ENCODE measurements around the gene CDH23.
"Not testable (repeated sequence)": the region's sequence is repeated elsewhere in the genome, so short reads cannot be mapped to it uniquely, and the experiment has no call there.

CDH23 gene

GRCh38 chr10:71584902-71585563 lies 188.3 kb downstream of the CDH23 start:
- no peak for DNase-seq (ENCODE audit: low read depth)

- no peak for DNase-seq (ENCODE audit: low read depth)
These were observed 189.0 kb downstream of the CDH23 start for GRCh38 chr10:71585564-71586290.

DNA sequence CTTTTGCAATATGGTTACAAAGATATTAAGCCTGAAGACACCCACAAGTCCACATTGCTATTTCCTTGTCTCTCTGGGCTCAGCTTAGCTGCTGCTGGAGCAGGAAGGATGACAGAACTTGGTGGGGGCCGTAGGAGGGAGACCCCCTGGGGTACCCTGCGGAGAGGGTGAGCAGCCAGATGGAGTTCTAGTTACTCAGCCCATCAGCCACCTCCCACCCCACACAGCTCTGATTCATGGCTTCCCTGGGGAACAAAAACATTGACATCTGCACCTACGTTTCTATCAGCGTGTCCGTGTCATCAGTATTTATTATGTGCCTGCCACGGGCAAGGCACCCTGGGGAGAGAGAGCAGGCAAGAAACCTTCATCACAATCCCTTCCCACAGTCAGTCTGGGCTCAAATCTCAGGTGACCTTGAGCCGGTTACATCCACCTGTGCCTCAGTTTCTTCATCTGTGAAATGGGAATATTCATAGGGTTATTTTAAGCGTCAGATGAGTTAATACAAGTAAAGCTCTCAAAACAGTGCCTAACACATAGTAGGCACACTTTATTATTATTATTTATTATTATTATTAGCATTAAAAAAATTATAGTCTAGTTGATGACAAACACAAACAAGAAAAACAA lies 191.3 kb downstream of the CDH23 start:
- DNase-seq (ENCODE audit: low read depth) = no peak

- DNase-seq (ENCODE audit: low read depth) = no peak
These were observed 192.0 kb downstream of the CDH23 start for GRCh38 chr10:71588685-71589084.

DNA sequence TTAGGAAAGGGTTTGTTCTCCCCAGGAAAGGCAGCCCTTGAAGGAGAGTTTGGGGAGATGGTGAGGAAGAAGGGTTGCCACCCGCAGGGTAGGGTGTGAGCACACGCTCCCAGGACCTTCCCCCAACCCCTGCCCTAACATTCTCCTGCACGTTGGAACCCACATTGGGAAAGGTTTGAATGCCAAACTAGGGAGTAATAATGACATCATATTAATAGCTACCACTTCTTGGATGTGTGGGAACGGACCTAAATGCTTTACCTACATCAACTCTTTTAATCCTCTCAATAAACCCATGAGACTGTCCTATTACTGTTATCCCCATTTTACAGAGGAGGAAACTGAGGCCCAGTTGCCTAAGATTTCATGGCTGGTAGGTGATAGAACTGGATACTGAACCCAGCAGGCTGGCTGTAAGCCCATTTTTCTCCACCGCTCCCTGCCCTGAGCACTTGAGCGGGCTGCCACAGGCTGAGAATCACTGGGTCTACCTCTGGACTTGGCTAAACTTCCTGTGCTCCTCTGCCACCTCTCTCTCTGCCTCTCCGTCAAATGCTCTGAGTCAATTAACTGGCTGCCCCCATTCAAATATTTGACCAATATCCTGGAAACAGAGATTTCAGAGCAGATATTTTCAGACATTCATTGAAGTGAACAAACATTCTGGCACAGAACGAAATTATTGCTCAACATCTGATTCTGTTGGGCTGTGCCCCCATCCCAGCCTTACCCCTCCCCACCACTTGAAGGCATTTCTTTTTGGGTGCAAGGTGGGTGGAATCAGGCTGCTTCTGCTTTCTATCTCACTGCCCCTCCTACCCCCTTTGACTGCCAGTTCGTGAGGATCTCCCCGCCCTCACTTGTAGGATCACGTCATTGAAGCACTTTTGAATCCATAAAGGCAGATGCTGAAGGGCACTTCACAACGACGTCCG lies 193.2 kb downstream of the CDH23 start:
- no peak for DNase-seq (ENCODE audit: low read depth)

DNA sequence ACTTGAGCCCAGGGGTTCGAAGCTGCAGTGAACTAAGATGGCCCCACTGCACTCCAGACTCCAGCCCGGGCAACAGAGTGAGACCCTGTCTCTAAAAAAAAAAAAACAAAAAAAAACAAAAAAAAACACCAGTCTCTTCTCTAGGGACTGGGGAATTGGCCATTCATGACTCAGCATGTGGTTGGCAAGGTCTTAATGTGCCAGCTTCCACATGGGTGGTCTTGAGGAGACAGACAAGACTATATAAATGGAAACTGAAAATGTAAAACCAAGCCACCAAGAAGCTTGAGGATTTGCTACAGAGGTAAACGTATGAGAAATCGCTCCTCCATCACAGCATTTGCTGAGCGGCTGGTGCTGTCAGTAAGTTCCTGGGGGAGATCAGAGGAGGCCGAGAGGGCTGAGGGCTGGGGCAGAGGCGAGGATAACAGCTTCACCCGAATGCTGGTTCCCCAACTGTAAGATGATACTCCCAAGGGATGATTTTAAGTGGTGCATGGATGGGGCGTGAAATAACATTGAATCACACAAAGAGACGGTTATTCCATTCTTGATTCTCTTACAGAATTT lies 194.1 kb downstream of the CDH23 start:
- DNase-seq (ENCODE audit: low read depth) = no peak

GRCh38 chr10:71594934-71595571 lies 198.3 kb downstream of the CDH23 start:
- no peak for DNase-seq (ENCODE audit: low read depth)

DNA sequence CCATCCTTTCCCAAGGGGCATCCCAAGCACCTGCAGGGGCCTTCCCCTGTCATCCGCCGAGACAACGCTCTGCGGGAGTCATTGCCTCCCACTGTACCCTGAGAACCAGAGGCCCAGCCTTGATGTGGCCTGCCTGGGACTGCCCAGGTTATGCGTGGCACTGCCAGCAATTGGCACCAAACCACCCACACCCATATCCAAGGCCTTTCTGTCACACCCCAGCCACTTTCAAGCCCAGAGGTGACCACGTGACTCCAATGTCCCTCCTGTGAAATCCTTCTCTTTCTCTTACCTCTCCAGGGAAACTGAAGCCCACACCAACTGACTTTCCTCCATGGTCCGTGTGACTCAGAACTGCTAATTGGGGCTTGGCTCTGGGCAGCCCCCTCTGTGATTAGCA lies 198.9 kb downstream of the CDH23 start:
- DNase-seq (ENCODE audit: low read depth) = no peak

DNA sequence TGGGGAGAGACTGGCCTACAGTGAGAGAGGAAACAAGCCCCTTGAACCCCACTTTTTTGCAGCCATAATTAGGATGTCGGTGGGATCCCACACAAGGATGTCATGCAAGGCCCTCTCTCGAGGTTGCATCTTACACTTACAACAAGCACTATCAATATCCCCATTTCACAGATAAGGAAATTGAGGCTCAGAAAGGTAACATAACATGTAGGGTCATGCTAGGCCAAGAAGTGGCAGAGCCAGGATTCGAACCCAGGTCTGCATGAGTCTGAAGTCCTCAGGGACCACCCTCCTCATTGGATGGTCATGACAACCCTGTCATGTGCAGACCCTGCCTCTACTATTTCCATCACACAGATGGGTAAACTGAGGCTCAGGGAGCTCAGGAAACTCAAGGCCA lies 199.4 kb downstream of the CDH23 start:
- DNase-seq (ENCODE audit: low read depth) = no peak

- no peak for DNase-seq (ENCODE audit: low read depth)
These were observed 200.0 kb downstream of the CDH23 start for GRCh38 chr10:71596759-71597158.

DNA sequence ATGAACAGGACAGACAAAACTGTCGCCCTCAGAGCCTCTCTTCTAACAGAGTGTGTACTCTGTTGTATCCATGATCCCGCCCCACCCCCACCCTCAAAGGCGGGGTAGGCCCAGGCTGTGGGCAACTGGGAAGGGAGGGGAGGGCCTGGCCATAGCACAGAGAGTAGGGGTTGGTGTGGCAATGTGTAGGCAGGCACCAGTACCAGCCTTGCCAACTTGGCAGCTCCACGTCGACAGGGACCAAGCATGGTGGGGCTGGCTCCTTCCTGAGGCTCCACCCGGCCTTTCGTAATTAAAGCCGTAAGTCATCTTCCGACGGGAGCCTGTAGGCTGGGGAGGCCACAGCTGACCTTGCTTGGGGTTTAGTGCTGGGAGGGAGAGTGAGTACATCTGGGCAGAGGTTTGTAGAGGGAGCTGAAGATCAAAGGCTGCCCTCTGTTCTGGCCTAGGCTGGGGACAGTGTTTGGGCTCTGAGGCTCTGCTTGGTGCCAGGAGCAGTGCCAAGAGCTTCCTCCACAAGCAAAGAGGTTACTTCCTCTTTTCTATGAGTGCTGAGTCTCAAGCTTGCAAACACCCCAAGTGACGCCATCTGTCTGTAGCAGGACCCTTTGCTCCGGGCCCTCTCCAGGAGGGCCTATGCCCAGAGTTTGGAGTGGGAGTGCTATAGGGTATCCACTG lies 201.2 kb downstream of the CDH23 start:
- DNase-seq (ENCODE audit: low read depth) = no peak

GRCh38 chr10:71598621-71599055 lies 201.9 kb downstream of the CDH23 start:
- DNase-seq (ENCODE audit: low read depth) = no peak

DNA sequence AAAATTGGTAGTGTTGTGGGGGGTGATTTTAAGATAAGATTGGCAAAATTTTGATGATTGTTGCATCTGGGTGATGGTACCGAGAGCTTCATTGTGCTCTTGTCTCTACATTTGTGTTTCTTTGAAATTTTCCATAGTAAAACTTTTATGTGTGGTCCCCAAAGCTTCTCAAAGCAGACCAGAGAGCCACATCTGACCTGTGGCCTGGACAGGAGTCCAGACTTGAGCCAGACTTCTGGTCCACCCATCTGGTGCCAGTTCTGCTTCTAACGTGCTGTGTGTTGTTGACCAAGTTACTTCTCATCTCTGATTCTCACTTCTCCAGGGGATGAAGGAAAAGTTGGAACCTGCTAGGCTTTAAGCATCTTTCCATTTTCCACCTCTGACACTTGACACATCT lies 202.8 kb downstream of the CDH23 start:
- DNase-seq (ENCODE audit: low read depth) = no peak

DNA sequence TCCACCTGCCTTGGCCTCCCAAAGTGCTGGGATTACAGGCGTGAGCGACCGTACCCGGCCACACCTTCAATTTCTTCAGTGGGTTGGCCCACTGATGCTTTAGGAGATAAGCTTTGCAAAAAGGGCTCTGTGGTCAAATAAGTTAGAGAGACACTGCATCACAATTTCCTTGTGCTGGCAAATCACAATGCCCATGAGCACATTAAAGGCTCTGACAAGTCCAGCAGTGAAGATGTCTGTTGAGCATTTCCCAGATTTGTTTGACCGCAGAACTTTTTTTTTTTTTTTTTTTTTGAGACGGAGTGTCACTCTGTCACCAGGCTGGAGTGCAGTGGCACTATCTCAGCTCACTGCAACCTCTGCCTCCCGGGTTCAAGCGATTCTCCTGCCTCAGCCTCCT lies 203.5 kb downstream of the CDH23 start:
- DNase-seq (ENCODE audit: low read depth) = not testable (repeated sequence)

- DNase-seq (ENCODE audit: low read depth) = no peak
These were observed 204.1 kb downstream of the CDH23 start for GRCh38 chr10:71600849-71601248.

DNA sequence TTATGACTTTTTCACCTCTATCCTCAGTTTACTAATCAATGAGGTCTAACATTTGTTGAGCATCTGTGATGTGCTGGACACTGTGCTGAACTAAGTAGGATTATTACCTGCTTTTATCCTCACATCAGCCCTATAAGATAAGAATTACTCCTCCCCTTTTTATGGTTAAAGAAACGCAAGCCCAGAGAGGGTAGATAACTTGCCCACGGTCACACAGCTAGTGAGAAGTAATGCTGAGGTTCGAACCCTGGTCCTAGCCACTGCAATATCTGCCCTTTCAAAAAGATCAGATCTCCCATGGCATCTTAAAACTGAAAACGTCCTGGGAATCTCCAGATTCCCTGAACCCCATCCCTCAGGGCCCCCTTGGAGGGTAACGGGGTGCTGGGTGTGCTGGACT lies 204.6 kb downstream of the CDH23 start:
- no peak for DNase-seq (ENCODE audit: low read depth)

- DNase-seq (ENCODE audit: low read depth) = no peak
These were observed 206.4 kb downstream of the CDH23 start for GRCh38 chr10:71603150-71603549.

GRCh38 chr10:71603754-71604153 lies 207.0 kb downstream of the CDH23 start:
- DNase-seq (ENCODE audit: low read depth) = no peak

DNA sequence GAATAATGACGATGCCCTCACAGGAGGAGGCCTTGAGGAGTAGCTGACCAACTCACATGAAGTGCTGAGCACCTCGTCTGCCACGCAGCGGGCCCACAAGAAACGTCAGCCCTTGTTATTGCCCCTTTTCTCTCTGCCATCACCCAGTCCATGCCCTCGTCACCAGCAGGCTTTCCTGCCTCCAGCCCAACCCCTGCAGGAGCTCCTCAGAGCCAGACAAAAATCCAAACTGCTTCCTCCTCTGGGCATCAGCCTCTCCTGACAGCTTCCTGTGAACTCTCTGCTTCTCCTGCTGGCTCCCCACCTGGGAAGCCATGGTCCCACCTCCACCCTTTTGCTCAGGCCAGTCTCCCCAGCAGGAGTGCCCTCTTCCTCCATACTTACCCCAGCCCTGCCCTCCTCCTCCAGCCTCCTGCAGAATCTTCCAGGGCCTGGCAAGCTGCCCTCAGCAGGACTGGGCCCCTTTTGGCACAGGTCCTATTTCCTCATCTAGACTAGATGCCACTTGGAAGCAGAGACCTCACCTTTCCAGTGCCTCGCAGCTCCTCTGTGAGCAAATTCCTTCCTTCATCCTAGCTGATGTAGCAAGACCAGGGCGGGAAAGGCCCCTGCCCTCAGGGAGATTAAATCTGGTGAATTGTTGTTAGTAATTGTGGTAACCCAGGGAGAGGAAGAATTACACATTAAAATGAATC lies 207.8 kb downstream of the CDH23 start:
- DNase-seq (ENCODE audit: low read depth) = no peak

Measured in activated T-helper 9 cell treated with anti-CD3 and anti-CD28 coated beads, Interleukin-2, amount 50 U/mL, for 16 hours (primary cell).